A204.1 (cell line): Measurements from ENCODE around the gene IFT22.
"Not testable (repeated sequence)": the region's sequence is repeated elsewhere in the genome, so short reads cannot be mapped to it uniquely, and the experiment has no call there.

Experiments
- FAIRE-seq: peaks from 2 replicates; lab custom pipeline; 2012; peaks lifted over from hg19 to GRCh38; lab: Jason Lieb, UNC

The IFT22 gene

GRCh38 chr7:101277155-101277554 is 44.5 kb downstream of the IFT22 start:
- FAIRE-seq, result no peak

- FAIRE-seq, result no peak
Measured at GRCh38 chr7:101273206-101273605, 48.4 kb downstream of the IFT22 start.

- no peak for FAIRE-seq
Measured at GRCh38 chr7:101271021-101271420, 50.6 kb downstream of the IFT22 start.

GRCh38 chr7:101269664-101270063 is 51.9 kb downstream of the IFT22 start:
- FAIRE-seq, result no peak

- FAIRE-seq, result no peak
Measured at GRCh38 chr7:101265622-101266516, 55.7 kb downstream of the IFT22 start.

GRCh38 chr7:101264102-101264706 is 57.4 kb downstream of the IFT22 start:
- not testable (repeated sequence) for FAIRE-seq
